ENCODE data around the gene TMEM123.
A peak's percentile ranks its signal among the peaks of the same experiment; 100 is the strongest.

Gene TMEM123

DNA sequence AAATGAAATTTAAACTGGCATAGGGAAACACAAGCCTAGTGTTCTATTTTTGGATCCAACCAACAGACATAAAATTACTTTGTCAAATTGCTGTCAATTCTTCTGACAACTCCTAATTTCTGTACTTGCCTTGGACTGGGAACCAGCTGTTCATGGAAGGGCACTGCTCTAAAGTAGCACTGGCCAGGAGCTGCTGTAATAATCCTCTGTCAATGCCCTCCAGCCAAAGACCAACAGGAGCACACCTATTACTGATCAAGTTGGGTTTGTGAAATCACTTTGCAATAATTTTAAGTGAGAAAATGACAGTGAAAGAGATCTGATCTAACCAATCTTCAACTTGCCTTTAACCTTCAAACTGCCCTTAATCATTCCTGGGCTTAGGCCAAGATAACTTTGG is 18.9 kb upstream of the TMEM123 start:
- no peak for DNase-seq (ENCODE audit: low spot score)

DNA sequence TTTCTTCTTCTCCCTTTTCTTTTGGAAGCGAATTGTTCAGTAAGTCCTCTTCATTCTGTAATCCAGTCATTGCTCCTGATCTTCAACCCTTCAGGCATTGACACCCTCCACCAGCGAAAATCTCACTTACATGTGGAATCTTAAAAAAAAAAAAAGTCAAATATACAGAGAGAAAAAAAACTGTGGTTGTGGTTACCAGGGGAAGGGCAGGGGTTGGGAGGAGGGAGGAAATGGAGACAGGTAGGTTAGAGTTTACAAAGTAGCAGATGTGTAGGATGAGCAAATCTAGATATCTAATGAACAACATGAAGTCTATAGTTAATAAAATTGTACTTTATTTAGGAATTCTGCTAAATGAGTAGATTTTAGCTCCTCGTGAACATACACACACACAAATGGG is 17.7 kb upstream of the TMEM123 start:
- no peak for DNase-seq (ENCODE audit: low spot score)

DNA sequence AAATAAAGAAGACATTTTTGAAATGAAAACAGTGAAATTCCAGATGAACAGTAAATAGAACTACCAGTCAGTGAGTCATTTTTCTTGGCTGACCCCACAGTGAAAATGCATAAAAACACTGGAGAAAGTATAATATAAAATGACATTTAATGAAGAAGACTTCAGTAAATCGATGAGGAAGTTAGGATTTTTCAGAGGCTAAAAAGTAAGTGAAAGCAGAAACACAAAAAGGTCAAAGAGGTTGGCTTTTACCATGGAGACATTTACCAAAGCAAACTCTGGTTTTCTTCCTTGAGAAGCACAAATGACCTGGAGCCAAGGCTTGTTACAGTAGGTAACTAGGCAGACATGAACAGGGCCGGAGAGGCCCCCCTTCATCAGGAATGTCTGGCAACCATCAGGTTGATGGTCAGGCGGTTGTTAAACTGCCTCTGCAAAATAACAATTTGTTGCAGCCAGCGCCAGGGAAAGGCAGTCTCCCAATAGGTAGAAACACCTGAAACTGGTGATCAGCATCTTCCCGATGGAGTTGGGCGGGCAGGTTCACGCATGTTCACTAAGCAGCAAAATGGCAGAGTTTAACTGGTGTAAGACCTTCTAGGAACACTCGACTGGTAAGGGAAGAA is 16.7 kb upstream of the TMEM123 start:
- DNase-seq (ENCODE audit: low spot score): no peak

DNA sequence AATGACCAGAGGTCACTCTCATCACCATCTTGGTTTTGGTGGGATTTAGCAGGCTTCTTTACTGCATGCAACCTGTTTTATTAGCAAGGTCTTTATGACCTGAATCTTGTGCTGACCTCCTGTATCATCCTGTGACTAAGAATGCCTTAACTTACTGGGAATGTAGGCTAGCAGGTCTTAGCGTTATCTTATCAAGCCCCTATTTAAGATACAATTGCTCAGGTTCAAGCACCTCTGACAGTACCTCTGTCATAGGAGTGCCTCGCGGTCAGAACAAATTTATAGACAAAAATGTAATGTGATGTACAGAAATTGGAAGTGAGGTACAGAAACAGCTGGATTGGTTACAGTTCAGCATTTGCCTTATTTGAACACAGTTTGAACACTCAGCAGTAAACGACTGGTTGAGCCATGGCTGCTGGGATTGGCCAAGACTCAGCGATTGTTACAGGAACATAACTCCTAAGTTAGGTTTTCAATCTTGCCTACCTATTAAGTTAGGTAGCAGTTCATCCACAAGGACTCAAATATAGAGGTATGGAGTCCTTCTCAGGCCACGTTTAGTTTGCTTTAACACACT is 16.1 kb upstream of the TMEM123 start:
- DNase-seq (ENCODE audit: low spot score): no peak

DNA sequence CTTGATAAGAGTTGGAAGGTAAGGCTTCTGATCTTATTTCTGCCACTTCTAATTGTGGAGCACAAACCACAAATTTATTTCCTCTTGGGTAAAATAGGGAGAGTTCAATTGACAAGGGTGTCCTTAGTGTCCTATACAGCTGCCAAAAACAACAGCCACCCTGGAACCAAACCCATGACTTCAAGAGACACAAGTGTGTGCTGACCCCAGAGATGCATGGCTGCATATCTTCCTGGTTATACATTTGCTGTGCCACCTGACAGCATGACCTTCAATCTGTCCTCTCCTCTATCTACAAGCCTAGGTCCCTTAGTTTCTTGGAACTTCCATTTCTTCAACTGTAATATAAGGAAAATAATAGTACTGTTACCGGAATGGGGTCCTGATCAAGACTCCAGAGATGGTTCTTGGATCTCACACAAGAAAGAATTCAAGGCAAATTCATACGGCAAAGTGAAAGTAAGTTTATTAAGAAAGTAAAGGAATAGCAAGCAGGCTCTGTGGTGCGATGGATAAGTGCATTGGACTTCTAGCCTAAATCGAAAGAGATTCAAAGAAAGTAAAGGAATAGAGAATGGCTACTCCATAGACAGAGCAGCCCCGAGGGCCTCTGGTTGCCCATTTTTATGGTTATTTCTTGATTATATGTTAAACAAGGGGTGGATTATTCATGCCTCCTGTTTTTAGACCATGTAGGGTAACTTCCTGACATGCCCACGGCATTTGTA is 15.5 kb upstream of the TMEM123 start:
- no peak for DNase-seq (ENCODE audit: low spot score)

DNA sequence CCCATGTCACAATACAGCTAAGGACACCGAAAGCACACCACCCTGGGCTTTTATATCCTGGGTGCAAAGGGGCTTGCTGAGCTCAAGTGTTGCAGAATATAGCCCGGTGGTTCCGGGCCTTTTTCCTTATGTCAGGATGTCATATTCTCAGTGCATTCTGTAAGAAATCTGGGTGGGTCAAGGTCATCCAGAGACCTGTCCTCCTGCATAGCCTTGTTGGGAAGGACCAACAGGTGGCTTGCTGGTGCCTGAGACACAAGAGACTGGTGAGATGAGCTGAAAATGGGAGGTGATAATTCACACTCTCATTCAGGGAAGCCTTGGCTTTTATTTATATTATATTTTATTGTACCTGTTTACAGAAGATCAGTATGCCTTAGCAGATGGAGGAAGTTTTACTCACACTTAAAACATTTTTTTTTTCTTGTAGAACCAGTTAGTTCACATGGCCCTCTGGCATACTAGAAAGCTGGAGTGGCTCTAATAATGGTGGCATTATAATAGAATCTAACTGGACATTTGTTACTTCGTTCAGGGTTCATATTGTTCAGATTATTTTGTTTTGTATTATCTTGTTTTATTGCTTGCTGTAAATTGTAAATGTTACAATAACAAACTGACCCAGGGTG is 14.6 kb upstream of the TMEM123 start:
- no peak for DNase-seq (ENCODE audit: low spot score)

DNA sequence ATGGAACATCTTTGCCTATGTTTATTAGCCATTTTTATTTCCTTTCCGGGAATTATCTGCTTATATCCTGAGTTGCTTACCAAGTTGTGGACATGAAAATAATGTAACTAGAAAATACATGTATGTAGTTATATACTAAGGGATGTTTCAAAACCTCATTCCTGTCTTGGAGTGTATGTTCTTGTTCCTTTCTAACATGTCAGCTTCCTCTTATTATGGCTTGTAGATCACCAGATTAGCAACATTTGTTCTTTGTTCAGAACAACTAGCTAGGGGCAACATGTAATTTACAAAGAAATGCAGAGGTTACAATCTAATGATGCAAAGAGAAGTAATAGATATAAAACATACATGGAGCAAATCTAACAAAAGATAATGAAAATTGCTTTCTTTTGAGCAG is 13.1 kb upstream of the TMEM123 start:
- DNase-seq (ENCODE audit: low spot score): no peak

DNA sequence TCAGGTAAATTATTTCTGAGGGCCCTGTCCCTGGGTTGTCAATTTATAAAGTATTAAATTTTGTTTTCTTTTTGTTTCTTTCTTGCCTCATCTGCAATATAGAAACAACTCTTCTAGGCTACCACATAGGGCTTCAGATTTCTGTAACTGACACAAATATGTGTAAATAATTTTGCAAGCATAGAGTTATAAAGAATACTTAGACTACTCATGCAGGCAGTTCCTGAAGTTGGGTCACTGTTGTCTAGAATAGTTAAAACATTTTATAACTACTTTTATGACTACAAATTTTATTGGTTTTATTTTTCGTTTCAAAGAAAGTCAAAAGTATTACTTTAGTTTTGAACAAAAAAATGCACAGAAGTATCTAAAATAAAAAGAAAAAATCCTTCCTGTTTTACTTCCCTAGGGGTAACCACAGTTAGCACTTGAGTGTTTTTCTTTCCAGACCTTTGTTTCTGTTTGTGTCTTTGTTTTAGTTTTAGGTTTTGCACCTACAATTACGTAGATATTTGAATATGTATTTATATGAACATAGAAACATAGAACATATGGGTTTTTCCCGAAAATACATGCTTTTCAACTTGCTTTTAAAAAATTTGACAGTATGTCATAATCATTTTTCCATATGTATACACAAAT is 12.4 kb upstream of the TMEM123 start:
- DNase-seq (ENCODE audit: low spot score): no peak

DNA sequence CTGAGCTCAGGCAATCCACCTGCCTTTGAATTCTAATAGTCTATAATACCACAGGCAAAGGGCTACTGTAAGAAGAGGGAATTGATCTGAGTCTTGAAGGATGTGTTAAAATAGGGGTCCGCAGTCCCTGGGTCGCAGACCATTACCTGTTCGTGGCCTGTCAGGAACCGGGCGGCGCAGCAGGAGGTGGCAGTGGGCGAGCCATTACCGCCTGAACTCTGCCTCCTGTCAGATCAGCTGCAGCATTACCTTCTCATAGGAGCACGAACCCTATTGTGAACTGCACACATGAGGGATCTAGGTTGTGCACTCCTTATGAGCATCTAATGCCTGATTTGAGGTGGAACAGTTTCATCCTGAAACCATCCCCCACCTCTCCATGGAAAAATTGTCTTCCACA is 11.5 kb upstream of the TMEM123 start:
- no peak for DNase-seq (ENCODE audit: low spot score)

DNA sequence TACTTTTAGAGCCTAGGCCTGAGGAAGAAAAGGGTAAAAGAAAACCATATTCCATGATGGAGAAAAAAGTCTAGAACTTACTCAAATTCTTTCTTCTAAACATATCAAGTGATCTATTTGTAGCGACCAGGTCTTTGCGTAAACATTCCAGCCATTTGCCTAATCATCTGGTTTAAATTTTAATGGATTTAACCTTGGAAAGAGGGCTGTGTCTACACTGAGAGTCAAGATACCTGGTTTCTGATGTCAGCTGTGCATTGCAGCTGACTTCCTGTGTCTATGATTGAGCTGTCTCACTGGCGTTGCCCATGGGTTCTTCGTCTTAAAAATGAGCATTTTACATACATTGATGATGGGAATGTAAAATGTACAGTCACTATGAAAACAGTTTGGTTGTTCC is 10.0 kb upstream of the TMEM123 start:
- DNase-seq (ENCODE audit: low spot score): no peak

DNA sequence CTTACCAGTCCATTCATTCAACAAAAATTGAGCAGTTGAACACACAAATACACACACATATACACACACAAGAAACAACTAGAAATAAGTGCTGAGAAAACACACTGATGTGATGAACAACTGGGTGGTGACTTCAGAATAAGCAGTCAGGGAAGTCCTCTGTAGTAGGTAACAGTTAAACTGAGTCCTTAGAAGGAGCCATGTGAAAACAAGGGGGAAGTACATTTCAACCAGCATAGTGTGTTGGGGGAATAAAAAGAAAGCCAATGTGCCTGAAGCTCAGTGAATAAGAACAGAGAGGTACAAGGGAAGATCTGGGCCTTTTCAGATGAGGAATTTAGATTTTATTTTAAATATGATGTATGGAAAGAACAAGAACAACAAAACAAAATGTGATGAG is 6.8 kb upstream of the TMEM123 start:
- no peak for DNase-seq (ENCODE audit: low spot score)

DNA sequence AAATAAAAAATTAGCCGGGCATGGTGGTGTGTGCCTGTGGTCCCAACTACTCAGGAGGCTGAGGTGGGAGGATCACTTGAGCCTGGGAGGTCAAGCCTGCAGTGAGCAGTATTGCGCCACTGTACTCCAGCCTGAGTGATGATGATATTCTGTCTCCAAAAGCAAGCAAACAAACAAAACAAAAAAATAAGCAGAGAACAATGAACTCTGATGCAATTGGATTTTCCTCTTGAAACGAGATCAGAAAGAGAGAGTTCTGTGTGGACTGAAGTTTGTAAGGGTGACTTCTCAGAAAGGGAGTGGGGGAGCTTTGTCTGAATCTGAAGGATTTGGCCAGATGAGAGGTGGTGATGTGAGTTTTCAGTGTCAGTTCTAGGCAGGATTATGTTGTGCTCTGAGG is 6.0 kb upstream of the TMEM123 start:
- no peak for DNase-seq (ENCODE audit: low spot score)

DNA sequence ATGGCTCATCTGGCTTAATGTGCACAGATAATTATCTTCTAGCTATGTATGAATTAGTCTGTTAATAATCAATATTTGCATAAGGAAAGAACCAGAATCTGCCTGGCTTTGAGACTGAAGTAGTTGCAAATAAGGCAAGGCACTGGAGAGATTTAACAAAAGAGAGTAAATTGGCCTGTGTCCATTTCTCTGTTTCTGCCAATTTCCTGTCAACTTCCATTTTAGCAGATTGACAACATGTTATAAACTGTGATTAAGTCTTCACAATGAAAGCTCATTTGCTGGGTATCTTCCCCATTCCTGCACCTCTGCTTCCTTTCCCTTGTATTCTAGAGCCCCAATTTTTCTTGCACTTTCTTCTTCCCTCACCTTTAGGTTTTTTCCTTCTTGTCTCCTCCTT is 5.3 kb upstream of the TMEM123 start:
- DNase-seq (ENCODE audit: low spot score): no peak

DNA sequence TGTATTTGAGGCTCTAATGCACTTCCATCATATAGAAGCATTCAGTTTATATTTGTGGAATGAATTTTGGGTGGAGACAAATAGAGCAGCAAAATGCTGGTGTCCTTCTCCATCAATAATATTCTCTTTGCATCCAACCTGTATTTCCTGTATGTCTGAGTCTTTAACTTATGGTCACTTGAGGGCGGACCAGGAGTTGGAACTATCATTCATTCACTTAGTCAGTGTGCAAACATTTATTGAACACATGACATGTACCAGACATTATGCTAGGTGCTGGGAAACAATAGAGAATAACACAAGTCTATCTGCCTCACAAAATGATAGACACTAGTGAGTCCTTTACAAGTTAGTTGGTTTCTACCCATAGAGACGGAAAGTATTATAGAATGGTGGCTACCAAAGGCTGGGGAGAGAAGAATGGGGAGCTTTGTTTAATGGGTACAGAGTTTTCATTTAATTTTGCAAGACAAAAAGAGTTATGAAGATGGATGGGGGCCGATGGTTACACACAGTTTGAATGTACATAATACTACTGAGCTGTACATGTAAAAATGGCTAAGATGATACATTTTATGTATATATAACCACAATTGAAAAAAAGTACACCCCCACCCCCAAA is 4.6 kb upstream of the TMEM123 start:
- DNase-seq (ENCODE audit: low spot score): no peak

DNA sequence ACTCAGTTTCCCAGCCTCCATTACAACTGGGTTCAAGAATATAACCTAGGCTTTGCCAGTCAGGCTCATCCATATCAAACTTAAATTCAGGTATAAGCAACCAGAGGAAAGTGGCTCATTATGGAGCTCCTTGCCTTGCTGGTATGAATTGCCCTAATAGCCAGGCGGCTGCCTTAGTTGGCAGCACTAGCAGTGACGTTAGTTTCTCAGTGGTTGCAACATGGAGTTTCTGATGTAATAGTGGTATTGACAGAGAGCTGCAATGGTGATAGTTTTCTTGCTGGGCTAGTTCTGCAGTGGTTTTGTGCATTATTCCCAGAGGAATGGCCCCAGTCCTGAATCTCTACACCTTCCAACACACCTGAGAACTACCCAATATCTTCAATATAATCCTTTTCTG is 3.8 kb upstream of the TMEM123 start:
- DNase-seq (ENCODE audit: low spot score): no peak

DNA sequence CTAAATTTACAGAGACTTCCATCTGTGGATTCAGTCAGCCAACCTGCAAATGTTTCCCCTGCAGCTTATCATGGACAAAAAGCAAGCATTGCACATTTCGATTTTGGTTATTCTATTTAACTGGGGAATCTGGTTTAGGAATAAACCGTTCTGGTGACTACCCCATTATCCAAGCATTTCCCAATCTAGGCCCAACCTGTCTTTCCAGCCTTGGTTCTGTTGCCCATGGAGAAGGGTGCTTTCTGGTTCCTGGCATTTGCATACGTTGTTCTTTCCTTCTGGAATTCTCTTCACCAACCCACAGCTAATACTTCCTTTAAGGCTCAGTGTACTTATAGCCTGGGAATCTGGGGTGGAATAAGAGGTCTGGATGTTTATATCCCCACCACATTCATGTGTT is 1.4 kb upstream of the TMEM123 start:
- DNase-seq (ENCODE audit: low spot score): no peak

DNA sequence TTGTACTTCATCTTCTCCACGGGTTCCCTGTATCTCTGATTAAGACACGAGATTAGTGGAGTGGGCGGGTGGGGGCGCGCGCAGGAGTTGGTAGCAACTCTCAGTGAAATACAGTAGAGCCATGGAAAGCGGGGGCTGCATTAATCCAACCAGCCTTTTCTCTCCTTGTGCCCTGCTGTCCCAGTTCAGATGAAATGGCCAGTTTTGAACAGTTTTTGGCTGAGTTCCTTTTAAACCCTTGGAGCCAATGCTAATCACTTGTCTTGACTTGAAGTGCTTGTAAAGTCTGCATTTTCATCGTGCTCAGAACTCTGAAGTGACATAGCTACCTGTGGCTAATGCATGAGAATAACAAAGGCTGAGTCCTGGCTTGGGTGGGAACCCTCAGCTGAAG is 734 bp upstream of the TMEM123 start:
- peak; percentile 64 for DNase-seq (ENCODE audit: low spot score)

DNA sequence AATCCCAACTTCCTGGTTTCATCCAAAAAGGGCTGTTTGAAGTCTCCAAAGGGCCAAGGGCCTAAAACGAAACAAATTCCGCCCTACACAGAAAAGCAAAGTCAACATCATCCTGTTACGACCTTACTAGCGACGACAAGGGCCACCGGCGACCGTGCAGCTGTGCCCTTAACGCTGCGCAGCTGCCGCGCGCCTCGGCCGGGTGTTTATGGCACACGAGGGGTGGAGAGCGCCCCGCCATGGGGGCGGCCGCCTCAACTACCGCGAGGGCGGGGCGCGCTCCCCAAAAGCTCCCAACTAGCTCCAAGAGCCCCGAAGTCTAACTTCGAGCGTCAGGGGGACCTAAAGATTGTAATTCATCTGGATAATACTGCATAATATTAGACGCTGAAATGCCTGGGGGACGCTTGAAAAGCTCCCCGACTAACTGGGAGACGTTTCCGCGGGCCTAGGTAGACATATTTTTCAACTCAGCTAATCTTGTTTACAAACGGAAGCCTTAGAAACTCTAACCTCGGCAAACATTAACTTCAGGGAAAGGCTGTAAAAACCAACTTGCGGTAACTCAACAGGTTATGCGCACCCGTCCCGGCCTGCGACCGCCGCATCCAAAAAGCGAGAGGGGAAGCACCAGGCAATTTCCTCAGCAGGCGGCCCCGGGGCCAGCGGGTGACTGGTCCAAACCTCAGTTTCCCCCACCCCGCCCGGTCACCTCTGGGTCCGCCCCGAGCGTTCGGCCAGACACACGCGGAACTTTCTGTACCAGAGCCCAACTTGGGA is 694 bp downstream of the TMEM123 start:
- peak; percentile 78 for DNase-seq (ENCODE audit: low spot score)

DNA sequence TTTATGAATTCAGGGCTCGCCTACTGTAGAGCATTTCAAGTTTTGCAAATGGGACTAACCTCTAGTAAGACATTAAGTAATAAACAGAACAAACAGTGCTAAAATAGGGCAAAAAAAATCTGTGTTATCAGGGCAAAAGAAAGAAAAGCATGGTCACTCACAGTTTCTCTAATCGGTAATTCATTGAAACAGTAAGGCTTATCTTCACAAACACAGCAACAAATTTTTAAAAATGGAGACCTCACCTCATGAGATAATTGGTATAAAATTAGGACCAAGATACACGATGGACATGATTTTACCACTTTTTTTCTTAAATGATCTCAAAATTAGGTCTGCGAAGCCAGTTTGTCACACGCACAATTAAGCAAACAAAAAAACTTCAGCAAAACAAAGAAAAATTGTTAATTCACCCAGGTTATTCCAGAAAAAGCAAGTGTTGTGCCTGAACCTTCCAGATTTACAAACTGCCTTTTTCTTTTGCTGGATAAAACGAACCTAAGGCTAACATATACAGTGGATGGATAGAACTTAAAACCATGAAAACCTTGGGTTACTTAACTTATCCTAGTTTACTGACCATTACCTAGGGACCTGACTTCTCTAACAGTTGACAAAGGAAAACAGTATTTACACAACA is 1.4 kb downstream of the TMEM123 start:
- no peak for DNase-seq (ENCODE audit: low spot score)

DNA sequence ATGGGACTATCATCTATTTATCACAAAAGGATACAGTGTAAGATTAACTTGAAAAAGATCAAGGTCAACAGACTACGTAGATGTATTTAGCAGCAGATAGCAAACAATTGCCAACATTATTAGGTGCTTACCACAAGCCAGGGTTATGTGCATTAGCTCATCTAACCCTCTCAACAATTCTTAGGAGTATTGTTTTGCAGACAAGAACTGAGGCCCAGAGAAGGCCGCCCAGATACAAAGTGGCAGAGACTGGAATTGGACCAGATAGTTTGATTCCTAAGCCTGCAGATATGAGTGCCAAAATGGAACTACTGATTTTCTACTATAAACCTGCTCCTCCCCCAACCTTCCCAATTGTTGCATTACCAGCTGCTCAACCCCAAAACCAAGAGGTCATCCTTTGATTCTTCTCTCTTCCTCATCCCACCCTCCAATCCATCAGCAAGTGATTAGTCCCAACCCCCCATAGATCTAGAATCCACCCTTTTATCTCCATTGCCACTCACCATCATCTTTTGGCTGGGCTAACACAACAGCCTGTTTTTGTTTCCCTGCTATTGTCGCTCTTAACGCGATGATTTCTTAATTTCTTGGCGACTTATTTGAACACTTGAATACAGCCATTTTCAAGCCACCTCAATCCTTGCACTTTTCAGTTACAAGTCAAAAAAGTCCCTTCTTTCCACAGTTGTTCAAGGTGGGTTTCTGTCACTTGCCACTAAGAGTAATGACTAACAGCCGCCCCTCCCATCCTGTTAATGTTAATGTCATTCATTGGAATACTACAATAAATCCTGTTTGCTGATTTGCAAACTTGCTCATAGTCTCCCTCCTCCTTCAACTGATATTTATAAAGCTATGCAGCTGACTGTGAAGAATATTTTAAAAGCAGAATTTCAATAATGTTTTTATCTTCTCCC is 2.7 kb downstream of the TMEM123 start:
- no peak for DNase-seq (ENCODE audit: low spot score)

Measured in putamen (tissue), 1 donor.